ENCODE data around the gene GALNTL6. TPM values are rescaled to one million over a fixed set of nuclear protein-coding genes. Genes with fewer than 3 reads are reported as not detected.

The GALNTL6 gene
- polyA plus RNA-seq, 1 experiment, result not detected

DNA sequence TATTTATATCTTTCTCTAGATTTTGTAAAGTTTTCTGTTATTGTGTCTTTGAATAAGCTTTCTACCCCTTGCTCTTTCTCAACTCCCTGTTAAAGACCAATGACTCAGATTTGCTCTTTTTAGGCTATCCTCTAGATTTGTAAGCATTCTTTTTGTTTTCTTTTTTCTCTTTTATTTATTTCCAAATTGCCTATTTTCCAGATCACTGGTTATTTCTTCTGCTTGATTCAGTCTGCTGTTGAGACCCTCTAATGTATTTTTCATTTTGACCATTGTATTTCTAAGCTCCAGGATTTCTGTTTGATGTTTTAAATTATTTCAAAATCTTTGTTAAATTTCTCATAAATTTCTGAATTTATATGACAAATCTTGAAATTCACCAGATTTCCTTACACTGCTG is 892.8 kb downstream of the GALNTL6 start:
- Histone ChIP-seq H3K9me3 (ENCODE audit: control insufficient read depth, insufficient read depth, low read length) (peaks cover 6% of the 10 kb centered on the region; the same call in 1 of the 2 replicates), H3K27ac (ENCODE audit: low read depth, low read length) (no peak overlapping the region), H3K27me3 (ENCODE audit: control insufficient read depth, insufficient read depth, low read length) (no peaks in the 10 kb centered on the region), H3K4me3 (ENCODE audit: low read depth, low read length) (no peak overlapping the region)
- DNase-seq (ENCODE audit: low read depth, low spot score), result no peak
- ChIA-PET CTCF (no interaction called here), POLR2A (no interaction called here)
- TF ChIP-seq, protein P1, sequence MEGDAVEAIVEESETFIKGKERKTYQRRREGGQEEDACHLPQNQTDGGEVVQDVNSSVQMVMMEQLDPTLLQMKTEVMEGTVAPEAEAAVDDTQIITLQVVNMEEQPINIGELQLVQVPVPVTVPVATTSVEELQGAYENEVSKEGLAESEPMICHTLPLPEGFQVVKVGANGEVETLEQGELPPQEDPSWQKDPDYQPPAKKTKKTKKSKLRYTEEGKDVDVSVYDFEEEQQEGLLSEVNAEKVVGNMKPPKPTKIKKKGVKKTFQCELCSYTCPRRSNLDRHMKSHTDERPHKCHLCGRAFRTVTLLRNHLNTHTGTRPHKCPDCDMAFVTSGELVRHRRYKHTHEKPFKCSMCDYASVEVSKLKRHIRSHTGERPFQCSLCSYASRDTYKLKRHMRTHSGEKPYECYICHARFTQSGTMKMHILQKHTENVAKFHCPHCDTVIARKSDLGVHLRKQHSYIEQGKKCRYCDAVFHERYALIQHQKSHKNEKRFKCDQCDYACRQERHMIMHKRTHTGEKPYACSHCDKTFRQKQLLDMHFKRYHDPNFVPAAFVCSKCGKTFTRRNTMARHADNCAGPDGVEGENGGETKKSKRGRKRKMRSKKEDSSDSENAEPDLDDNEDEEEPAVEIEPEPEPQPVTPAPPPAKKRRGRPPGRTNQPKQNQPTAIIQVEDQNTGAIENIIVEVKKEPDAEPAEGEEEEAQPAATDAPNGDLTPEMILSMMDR (IDR thresholded peaks at IDR 0.05; ENCODE audit: low read depth, low read length), result no peak

DNA sequence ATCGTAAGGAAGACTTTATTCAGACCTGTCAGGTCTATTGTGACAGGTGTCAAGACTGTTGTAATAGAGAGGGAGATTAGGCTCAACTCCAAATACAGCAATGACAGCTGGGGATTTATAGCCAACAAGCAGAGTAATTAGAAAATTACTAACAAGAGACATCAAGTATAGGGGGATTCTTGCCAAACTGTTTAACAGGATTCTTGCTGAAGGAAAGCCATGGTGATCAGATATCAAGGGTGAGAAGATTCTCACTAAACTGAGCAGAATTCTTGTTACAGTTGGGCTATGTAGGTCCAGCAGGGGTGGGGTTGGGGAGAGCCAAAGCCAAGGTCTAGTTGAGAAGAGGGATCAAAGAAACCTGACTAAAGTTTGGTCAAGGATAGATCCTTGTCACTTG is 894.4 kb downstream of the GALNTL6 start:
- Histone ChIP-seq H3K27ac (ENCODE audit: low read depth, low read length) (no peak overlapping the region), H3K9me3 (ENCODE audit: control insufficient read depth, insufficient read depth, low read length) (peaks cover 6% of the 10 kb centered on the region; the same call in 1 of the 2 replicates), H3K4me3 (ENCODE audit: low read depth, low read length) (no peak overlapping the region), H3K27me3 (ENCODE audit: control insufficient read depth, insufficient read depth, low read length) (no peaks in the 10 kb centered on the region)
- CTCF ChIA-PET, result no interaction called here
- no peak for DNase-seq (ENCODE audit: low read depth, low spot score)
- POLR2A ChIA-PET, result no interaction called here
- TF ChIP-seq, protein P1 (IDR thresholded peaks at IDR 0.05; ENCODE audit: low read depth, low read length), result no peak

DNA sequence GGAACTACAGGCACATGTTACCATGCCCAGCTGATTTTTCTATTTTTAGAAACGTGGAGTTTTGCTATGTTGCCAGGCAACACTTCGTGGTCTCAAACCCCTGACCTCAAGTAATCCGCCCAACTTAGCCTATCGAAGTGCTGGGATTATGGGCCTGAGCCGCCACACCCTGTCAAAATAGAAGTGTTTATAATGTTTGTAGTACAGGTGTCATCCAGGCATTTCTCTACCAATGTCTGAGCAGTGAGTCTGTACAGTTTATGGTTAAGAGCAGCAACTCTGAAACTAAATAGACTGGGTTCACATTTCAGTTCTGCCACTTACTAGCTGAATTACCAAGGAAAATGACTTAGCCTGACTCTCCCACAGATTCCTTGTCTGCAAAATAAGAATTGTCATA is 895.0 kb downstream of the GALNTL6 start:
- TF ChIP-seq, protein P1 (IDR thresholded peaks at IDR 0.05; ENCODE audit: low read depth, low read length), result no peak
- Histone ChIP-seq H3K9me3 (ENCODE audit: control insufficient read depth, insufficient read depth, low read length) (peaks cover 6% of the 10 kb centered on the region; the same call in 1 of the 2 replicates), H3K4me3 (ENCODE audit: low read depth, low read length) (no peak overlapping the region), H3K27ac (ENCODE audit: low read depth, low read length) (no peak overlapping the region), H3K27me3 (ENCODE audit: control insufficient read depth, insufficient read depth, low read length) (no peaks in the 10 kb centered on the region)
- DNase-seq (ENCODE audit: low read depth, low spot score), result no peak
- ChIA-PET CTCF (no interaction called here), POLR2A (no interaction called here)

DNA sequence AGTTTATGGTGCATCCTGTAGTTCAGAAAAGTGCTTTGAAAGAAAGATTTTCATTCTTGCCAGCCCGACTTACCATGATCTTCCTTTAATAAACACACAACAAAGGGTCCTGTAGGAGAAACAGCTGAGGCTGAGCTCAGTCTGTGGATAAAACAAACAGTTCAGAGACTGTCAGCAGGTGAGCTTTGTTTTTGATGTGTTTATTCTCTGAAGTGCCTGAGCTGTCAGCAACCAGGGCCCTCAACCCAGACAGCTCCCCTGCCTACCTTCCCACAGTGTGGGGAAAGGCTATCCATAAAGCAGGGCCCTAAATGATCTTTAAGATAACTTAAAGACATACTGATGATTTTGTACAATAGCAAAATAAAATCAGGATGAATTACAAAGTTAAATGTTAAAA is 896.2 kb downstream of the GALNTL6 start:
- no peak for DNase-seq (ENCODE audit: low read depth, low spot score)
- Histone ChIP-seq H3K4me3 (ENCODE audit: low read depth, low read length) (no peak overlapping the region), H3K9me3 (ENCODE audit: control insufficient read depth, insufficient read depth, low read length) (peaks cover 6% of the 10 kb centered on the region; the same call in 1 of the 2 replicates), H3K27ac (ENCODE audit: low read depth, low read length) (no peak overlapping the region), H3K27me3 (ENCODE audit: control insufficient read depth, insufficient read depth, low read length) (no peaks in the 10 kb centered on the region)
- TF ChIP-seq, protein P1 (IDR thresholded peaks at IDR 0.05; ENCODE audit: low read depth, low read length), result no peak
- POLR2A ChIA-PET, result no interaction called here
- CTCF ChIA-PET, result no interaction called here

DNA sequence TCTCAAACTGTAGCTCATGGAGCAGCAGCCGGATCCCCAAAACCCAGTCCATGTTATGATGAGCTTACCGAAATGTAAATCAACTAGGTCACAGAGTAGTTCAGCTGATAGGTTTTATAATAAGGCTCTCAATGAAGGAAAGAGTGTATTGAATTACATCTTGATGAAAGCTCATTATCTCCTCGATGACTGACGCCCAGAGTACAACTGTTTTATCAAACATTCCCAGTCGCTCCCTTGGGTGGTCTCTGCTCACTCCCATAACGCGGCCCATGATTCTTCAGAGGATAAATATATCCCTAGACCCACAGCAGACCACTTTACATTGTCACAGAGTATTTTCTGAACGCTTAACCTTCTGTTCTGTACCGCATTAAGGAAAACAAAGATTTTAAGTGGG is 903.1 kb downstream of the GALNTL6 start:
- TF ChIP-seq, protein P1 (IDR thresholded peaks at IDR 0.05; ENCODE audit: low read depth, low read length), result no peak
- CTCF ChIA-PET, result no interaction called here
- POLR2A ChIA-PET, result no interaction called here

More for the DNA sequence above, 903.1 kb downstream of the GALNTL6 start:
- no peaks in the 10 kb centered on the region for H3K27me3 ChIP-seq (ENCODE audit: control insufficient read depth, insufficient read depth, low read length)
- H3K27ac ChIP-seq (ENCODE audit: low read depth, low read length), result no peak overlapping the region
- H3K9me3 ChIP-seq (ENCODE audit: control insufficient read depth, insufficient read depth, low read length), result no peaks in the 10 kb centered on the region
- no peak overlapping the region for H3K4me3 ChIP-seq (ENCODE audit: low read depth, low read length)
- DNase-seq (ENCODE audit: low read depth, low spot score), result no peak
